T-helper 2 cell treated with Interferon-gamma antibody and Interleukin-4, amounts not matched to agents 5 μg/mL and 100 μg/mL, for 36 hours (primary cell): Measurements from ENCODE around the gene IDI2.
"Not testable (repeated sequence)": the region's sequence is repeated elsewhere in the genome, so short reads cannot be mapped to it uniquely, and the experiment has no call there.

Experiments used
- DNase-seq: peaks from one replicate; pipeline ENCODE4 v3.0.0; 2021; ENCODE audit warnings: low spot score
- H3K27ac Mint-ChIP-seq: one replicate; pipeline ENCODE4 v1.8.0; 2021; ENCODE audit warnings: mild to moderate bottlenecking, mixed read lengths
- H3K27me3 Mint-ChIP-seq: one replicate; pipeline ENCODE4 v1.8.0; 2021; ENCODE audit warnings: low read depth, mixed read lengths
- H3K36me3 Mint-ChIP-seq: one replicate; pipeline ENCODE4 v1.8.0; 2021; ENCODE audit warnings: low read depth, mixed read lengths
- H3K4me1 Mint-ChIP-seq: one replicate; pipeline ENCODE4 v1.8.0; 2021; ENCODE audit warnings: low read depth, mixed read lengths
- H3K4me3 Mint-ChIP-seq: one replicate; pipeline ENCODE4 v1.8.0; 2022; ENCODE audit warnings: mild to moderate bottlenecking, moderate library complexity, mixed read lengths
- H3K9me3 Mint-ChIP-seq: one replicate; pipeline ENCODE4 v1.8.0; 2021; ENCODE audit warnings: mixed read lengths

IDI2 gene

GRCh38 chr10:1038769-1039168 is 13.1 kb upstream of the IDI2 start:
- H3K27me3 Mint-ChIP-seq, H3K4me3 Mint-ChIP-seq, H3K27ac Mint-ChIP-seq, DNase-seq, H3K9me3 Mint-ChIP-seq: not testable (repeated sequence)
- H3K4me1 Mint-ChIP-seq, result peaks cover 11% of the 10 kb centered on the region
- H3K36me3 Mint-ChIP-seq, result peaks cover 28% of the 10 kb centered on the region

DNA sequence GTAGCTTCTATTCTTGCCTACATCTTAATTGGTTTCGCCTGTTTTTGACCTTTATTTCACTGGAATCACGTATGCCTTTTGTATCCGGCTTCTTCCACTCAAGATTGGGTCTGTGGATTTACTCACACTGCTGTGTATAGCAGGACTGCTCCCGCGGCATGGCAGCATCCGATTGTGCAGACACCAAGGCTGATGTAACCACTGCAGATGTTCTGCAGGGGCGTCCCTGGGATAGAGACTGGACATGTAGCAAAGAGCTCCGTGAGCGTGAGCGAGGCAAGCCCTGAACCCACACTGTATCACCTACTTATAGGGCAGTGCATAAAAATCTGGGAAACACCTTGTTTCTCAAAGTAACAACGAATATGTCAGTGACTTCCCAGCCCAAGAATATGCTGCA is 11.4 kb upstream of the IDI2 start:
- Mint-ChIP-seq H3K4me3 (no peak overlapping the region), H3K36me3 (peaks cover 15% of the 10 kb centered on the region), H3K4me1 (peaks cover 3% of the 10 kb centered on the region), H3K27me3 (no peaks in the 10 kb centered on the region), H3K9me3 (no peaks in the 10 kb centered on the region), H3K27ac (no peak overlapping the region)
- no peak for DNase-seq

GRCh38 chr10:1036341-1036791 is 10.7 kb upstream of the IDI2 start:
- H3K4me3 Mint-ChIP-seq, result no peak overlapping the region
- H3K27me3 Mint-ChIP-seq, result no peaks in the 10 kb centered on the region
- peaks cover 11% of the 10 kb centered on the region for H3K36me3 Mint-ChIP-seq
- no peak for DNase-seq
- no peaks in the 10 kb centered on the region for H3K9me3 Mint-ChIP-seq
- no peak overlapping the region for H3K27ac Mint-ChIP-seq
- H3K4me1 Mint-ChIP-seq, result peaks cover 3% of the 10 kb centered on the region

- H3K9me3 Mint-ChIP-seq, result no peaks in the 10 kb centered on the region
- no peak overlapping the region for H3K27ac Mint-ChIP-seq
- DNase-seq, result no peak
These were observed 9.5 kb upstream of the IDI2 start for GRCh38 chr10:1035201-1035600.

DNA sequence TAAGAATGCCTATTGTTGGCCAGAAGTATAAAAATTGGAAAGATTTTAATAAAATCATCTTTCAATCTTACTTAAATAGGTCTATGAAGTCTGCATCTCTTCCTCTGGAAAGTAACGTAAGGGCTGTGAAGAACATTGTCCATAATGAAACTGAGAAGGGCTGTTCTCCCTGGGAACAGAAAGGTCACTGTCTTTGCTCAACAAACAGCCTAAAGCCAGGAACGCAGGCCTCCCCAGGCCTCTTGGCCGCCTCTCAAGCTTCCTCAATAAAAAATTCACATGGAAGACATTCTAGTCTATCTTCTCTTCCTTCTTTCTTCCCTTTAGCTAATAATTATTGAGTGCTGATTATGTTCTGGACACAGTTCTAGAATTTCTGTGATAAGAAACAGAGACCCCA is 9.1 kb upstream of the IDI2 start:
- Mint-ChIP-seq H3K27me3 (no peaks in the 10 kb centered on the region), H3K4me1 (peaks cover 1% of the 10 kb centered on the region), H3K36me3 (peaks cover 3% of the 10 kb centered on the region), H3K27ac (no peak overlapping the region), H3K9me3 (no peaks in the 10 kb centered on the region), H3K4me3 (no peak overlapping the region)
- DNase-seq, result no peak

More at GRCh38 chr10:1035201-1035600, 9.5 kb upstream of the IDI2 start:
- Mint-ChIP-seq H3K27me3 (no peaks in the 10 kb centered on the region), H3K4me1 (peaks cover 1% of the 10 kb centered on the region), H3K4me3 (no peak overlapping the region), H3K36me3 (peaks cover 5% of the 10 kb centered on the region)

DNA sequence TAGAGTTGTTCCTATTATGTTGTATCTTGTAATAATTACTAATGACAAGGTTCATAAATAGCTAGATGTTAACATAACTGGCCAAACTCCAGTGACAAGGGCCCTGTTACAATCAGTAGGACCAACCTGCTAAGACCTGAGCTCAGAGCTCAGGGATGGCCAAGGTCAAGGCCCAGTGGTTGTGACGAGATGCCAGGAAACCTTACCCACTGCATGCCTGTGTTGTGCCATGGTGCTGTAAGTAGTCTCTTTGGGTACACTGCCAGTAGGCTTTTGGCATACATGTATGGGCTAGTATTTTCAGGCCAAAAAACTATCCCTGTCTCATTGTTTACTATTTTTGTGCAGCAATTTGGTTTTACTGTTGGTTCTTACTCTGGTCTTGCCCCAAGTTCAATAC is 7.9 kb upstream of the IDI2 start:
- no peaks in the 10 kb centered on the region for H3K27me3 Mint-ChIP-seq
- peaks cover 3% of the 10 kb centered on the region for H3K36me3 Mint-ChIP-seq

DNA sequence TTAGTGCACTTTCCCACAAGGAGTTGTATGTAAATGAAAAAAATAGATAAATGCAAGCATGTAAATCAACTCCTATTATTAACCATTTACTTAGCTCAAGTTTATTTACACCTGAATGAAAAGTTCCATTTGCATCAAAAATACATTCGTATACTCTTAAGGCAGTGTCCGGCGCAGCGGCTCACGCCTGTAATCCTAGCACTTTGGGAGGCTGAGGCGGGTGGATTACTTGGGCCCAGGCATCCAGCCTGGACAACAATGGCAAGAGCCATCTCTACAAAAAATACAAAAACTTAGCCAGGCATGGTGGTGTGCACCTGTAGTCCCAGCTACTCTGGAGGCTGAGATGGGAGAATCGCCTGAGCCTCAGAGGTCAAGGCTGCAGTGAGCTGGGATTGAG is 4.2 kb upstream of the IDI2 start:
- Mint-ChIP-seq H3K27ac (no peak overlapping the region), H3K4me1 (no peaks in the 10 kb centered on the region), H3K9me3 (no peaks in the 10 kb centered on the region), H3K27me3 (no peaks in the 10 kb centered on the region), H3K4me3 (no peak overlapping the region), H3K36me3 (peaks cover 2% of the 10 kb centered on the region)
- no peak for DNase-seq

More for the DNA sequence above, 7.9 kb upstream of the IDI2 start:
- Mint-ChIP-seq H3K27ac (no peak overlapping the region), H3K9me3 (no peaks in the 10 kb centered on the region), H3K4me3 (no peak overlapping the region), H3K4me1 (peaks cover 1% of the 10 kb centered on the region)
- DNase-seq, result no peak

- Mint-ChIP-seq H3K4me3 (no peak overlapping the region), H3K4me1 (no peaks in the 10 kb centered on the region), H3K36me3 (peaks cover 2% of the 10 kb centered on the region), H3K27ac (no peak overlapping the region), H3K9me3 (no peaks in the 10 kb centered on the region), H3K27me3 (no peaks in the 10 kb centered on the region)
- DNase-seq, result no peak
These were observed 919 bp upstream of the IDI2 start for GRCh38 chr10:1026578-1026977.

DNA sequence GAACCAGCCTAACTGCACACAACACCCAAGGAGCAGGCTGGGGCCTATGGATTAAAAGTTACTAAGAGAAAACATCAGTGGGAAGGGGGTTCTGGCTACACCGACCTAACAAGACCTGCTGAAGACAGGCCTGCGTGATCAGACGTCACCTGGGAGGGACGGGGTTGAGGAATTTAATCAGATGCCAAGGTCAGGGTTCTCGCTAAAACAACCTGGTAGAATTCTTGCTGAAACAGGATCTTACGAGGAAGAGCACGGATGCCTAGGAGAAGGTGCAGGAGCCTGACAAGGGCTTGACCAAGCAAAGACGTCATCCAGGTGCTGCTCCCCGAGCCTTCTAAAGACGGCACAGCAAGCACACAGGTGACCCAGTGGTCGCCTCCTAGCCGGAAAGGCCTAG is 1.6 kb downstream of the IDI2 start:
- no peaks in the 10 kb centered on the region for H3K4me1 Mint-ChIP-seq

DNA sequence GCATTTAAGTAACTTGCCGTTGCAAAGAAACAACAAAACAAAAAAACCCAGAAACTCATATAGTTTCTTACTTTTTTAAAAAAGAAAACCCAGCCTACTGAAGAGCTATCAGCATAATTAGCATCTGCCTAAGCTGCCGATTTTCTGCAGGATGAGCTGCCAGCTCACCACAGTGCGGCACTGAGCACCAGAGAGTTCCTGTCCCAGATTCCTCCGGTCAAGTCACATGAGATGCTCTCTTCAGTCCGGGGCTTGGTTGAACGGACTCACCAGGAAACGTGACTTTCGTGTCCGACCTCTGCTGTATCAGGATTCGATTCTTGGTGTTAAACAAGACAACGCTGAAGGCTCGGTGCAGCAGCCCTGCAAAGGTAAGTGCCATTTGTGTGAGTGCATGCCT is 3.2 kb downstream of the IDI2 start:
- Mint-ChIP-seq H3K27ac (no peak overlapping the region), H3K36me3 (peaks cover 22% of the 10 kb centered on the region), H3K4me1 (no peaks in the 10 kb centered on the region), H3K9me3 (no peaks in the 10 kb centered on the region), H3K4me3 (no peak overlapping the region), H3K27me3 (no peaks in the 10 kb centered on the region)
- no peak for DNase-seq

More for the DNA sequence above, 1.6 kb downstream of the IDI2 start:
- Mint-ChIP-seq H3K9me3 (no peaks in the 10 kb centered on the region), H3K27me3 (no peaks in the 10 kb centered on the region), H3K4me3 (no peak overlapping the region), H3K36me3 (peaks cover 11% of the 10 kb centered on the region), H3K27ac (no peak overlapping the region)
- no peak for DNase-seq

DNA sequence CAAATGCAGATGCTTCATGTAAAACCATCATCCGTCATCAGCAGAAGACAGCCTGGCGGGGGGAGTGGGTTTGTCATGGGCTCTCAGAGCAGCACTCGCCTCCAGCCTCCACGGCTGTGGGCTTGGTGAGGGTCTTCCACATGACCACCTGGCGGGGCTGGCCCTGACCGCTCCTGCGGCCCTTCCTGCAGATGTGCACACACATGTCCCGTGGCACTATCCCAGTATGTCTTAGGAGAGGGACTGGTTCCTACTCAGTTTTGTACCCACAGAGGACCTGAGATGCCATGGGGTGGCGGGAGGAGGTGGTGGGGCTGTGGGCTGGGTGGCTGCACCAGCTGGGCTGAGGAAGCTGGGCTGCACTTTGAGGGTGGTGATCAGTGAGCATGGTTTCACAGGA is 4.7 kb downstream of the IDI2 start:
- no peaks in the 10 kb centered on the region for H3K27me3 Mint-ChIP-seq
- H3K36me3 Mint-ChIP-seq, result peaks cover 31% of the 10 kb centered on the region
- H3K9me3 Mint-ChIP-seq, result no peaks in the 10 kb centered on the region
- DNase-seq, result no peak
- H3K4me3 Mint-ChIP-seq, result no peak overlapping the region
- H3K27ac Mint-ChIP-seq, result peak overlapping the region; percentile 41
- no peaks in the 10 kb centered on the region for H3K4me1 Mint-ChIP-seq

DNA sequence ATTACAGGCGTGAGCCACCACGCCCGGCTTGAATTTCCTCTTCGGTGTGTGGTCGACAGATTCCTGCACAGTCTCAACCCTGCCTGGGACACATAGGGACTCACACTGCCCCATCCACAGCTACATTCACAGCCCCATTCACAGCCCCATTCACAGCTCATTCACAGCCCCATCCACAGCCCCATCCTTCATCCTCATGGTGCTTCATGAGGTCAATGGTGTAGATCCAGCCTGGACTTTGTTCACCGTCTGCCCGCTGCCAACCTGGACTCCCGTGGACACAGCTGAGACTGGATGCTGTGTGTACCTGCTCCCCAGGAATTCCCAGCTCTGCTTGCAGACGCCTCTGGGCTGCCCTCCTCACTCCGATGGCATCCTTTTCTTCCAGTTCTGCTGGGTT is 5.2 kb downstream of the IDI2 start:
- Mint-ChIP-seq H3K9me3 (no peaks in the 10 kb centered on the region), H3K27ac (no peak overlapping the region), H3K4me3 (no peak overlapping the region), H3K36me3 (peaks cover 33% of the 10 kb centered on the region), H3K27me3 (no peaks in the 10 kb centered on the region), H3K4me1 (no peaks in the 10 kb centered on the region)
- no peak for DNase-seq

DNA sequence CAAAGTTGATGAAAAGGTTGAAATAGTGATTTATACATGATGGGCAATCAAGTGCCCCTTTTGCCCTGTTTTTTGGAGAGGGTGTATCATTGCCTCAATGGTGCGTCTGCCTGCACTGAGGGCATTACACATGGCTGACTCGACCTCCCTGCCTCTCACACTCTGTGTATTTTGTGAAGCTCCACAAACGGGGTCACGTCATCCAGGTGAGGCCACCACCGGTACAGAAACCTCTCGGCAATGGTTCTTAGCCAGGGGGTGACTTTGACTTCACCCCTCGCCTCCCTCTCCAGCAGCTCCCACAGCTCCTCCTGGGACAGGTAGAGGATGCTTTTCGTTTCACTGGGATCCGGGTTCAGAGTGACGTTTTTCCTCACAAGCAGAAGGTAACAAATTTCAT is 6.3 kb downstream of the IDI2 start:
- DNase-seq, result no peak
- no peaks in the 10 kb centered on the region for H3K27me3 Mint-ChIP-seq
- H3K4me3 Mint-ChIP-seq, result no peak overlapping the region
- H3K27ac Mint-ChIP-seq, result no peak overlapping the region
- no peaks in the 10 kb centered on the region for H3K9me3 Mint-ChIP-seq
- no peaks in the 10 kb centered on the region for H3K4me1 Mint-ChIP-seq
- H3K36me3 Mint-ChIP-seq, result peaks cover 33% of the 10 kb centered on the region

GRCh38 chr10:1015688-1016087 is 10.0 kb downstream of the IDI2 start:
- Mint-ChIP-seq H3K36me3 (peaks cover 61% of the 10 kb centered on the region), H3K4me1 (no peaks in the 10 kb centered on the region), H3K27me3 (no peaks in the 10 kb centered on the region), H3K4me3 (no peak overlapping the region), H3K9me3 (no peaks in the 10 kb centered on the region), H3K27ac (no peak overlapping the region)
- DNase-seq, result no peak

- H3K27me3 Mint-ChIP-seq, result no peaks in the 10 kb centered on the region
- H3K36me3 Mint-ChIP-seq, result peaks cover 66% of the 10 kb centered on the region
- no peak for DNase-seq
- no peak overlapping the region for H3K27ac Mint-ChIP-seq
- H3K4me3 Mint-ChIP-seq, result no peak overlapping the region
- H3K4me1 Mint-ChIP-seq, result peaks cover 5% of the 10 kb centered on the region
- H3K9me3 Mint-ChIP-seq, result no peaks in the 10 kb centered on the region
These were observed 14.0 kb downstream of the IDI2 start for GRCh38 chr10:1011696-1012095.
